Heart right ventricle (tissue), 16 donors: ENCODE measurements around the gene CAPN5. TPM values are rescaled to one million over a fixed set of nuclear protein-coding genes. Genes with fewer than 3 reads are reported as not detected.
"Not testable (repeated sequence)": the region's sequence is repeated elsewhere in the genome, so short reads cannot be mapped to it uniquely, and the experiment has no call there.

ENCODE experiments used
- ATAC-seq, 8 donors: fragments of 200-7000 bp; cut with Tn5 transposase; one replicate each; pipeline ENCODE4 v1.9.1; 2020; ENCODE audit warnings: mild to moderate bottlenecking in 8 of 8, moderate library complexity in 8 of 8, moderate number of reproducible peaks in 1 of 8
- DNase-seq, 2 donors: peaks; one replicate each; pipeline ENCODE4 v3.0.0-alpha.2; 2020
- H3K27ac ChIP-seq, 10 donors: fragments of 200-600 bp; sonication (generic) in 2 of 10; one replicate each; pipeline versions ENCODE4 v1.5.0 to v1.8.0; 2020 to 2022; ENCODE audit warnings: mild to moderate bottlenecking in 3 of 10
- H3K27me3 ChIP-seq, 7 donors: fragments of 200-600 bp; one replicate each; pipeline ENCODE4 v1.8.0; 2021 to 2022; ENCODE audit warnings: mild to moderate bottlenecking in 2 of 7
- H3K36me3 ChIP-seq, 9 donors: fragments of 200-600 bp; sonication (generic) in 1 of 9; one replicate each; pipeline versions ENCODE4 v1.5.0 to v1.8.0; 2020 to 2022; ENCODE audit warnings: mild to moderate bottlenecking in 2 of 9
- H3K4me1 ChIP-seq, 9 donors: fragments of 200-600 bp; sonication (generic) in 1 of 9; one replicate each; pipeline versions ENCODE4 v1.5.0 to v1.8.0; 2020 to 2022; ENCODE audit warnings: mild to moderate bottlenecking in 4 of 9
- H3K4me3 ChIP-seq, 10 donors: fragments of 200-600 bp; sonication (generic) in 2 of 10; one replicate each; pipeline versions ENCODE4 v1.5.0 to v1.8.0; 2020 to 2022; ENCODE audit warnings: mild to moderate bottlenecking in 7 of 10, moderate library complexity in 2 of 10
- H3K9me3 ChIP-seq, 11 donors: fragments of 200-600 bp in 10 of 11; sonication (generic) in 2 of 11; one replicate each; pipeline versions ENCODE4 v1.5.0 to v1.8.0; 2013 to 2022; ENCODE audit warnings: mild to moderate bottlenecking in 2 of 11, control low read depth in 1 of 11, moderate library complexity in 1 of 11
- CTCF ChIP-seq, 9 donors: fragments of 200-600 bp; sonication (generic) in 2 of 9; IDR thresholded peaks; one replicate each; pipeline versions ENCODE4 v1.5.0 to v1.8.0; 2021 to 2022; ENCODE audit warnings: antibody characterized with exemption in 9 of 9, mild to moderate bottlenecking in 5 of 9, moderate library complexity in 1 of 9
- WGBS, 2 donors: extraction: QIAGEN DNeasy Blood & Tissue Kit; methylation state at CpG; one replicate each; pipeline ENCODE4 v1.1.7; 2013; ENCODE audit warnings: inconsistent platforms in 1 of 2; 5-methylcytosine and 5-hydroxymethylcytosine counted together
- intact Hi-C, 10 donors: fragments of 100-400 bp; cut with DNase I; formaldehyde crosslinking; loops; one replicate each; pipeline versions ENCODE4 v1.11.1 to v1.14.2; 2022
- polyA plus RNA-seq, 2 donors: library from polyadenylated mRNA; stranded (reverse); fragments of 200-250 nt; gene quantifications; one replicate each; pipeline ENCODE4 v1.2.3, GENCODE V29; 2013
- total RNA-seq, 10 donors: library from RNA; stranded (reverse); fragmentation: NEBNext Ultra II Directional in 3 of 10; extraction: Animal tissue kit (Norgen Biotek cat#: 25700) in 3 of 10; gene quantifications; one replicate each; pipeline versions ENCODE4 v1.2.1 to v1.2.4, GENCODE V29; 2021 to 2023
- donor health status: Arrhythmogenic right ventricular cardiomyopathy.
- donor health status: ischemic (EF 13 %, LVEDD 7.1; RV severe dilation, severe dysfunction).
- donor health status: healthy with polysubstance abuse.
- donor health status: DM: no; HTN: yes; CAD: no.
- donor health status: DM: no; HTN: no; CAD: no.
- donor health status: ischemic (EF 25% LVEDD 6.9; RV normal size, moderate dysfunction).
- donor health status: ischemic (EF 25% LVEDD 5.7; RV mildly dilated, moderate dysfunction).
- donor health status: healthy.
- donor health status: DM: yes; HTN: yes; CAD: no.
- donor health status: Ischemic cardiomyopathy.
- donor health status: ischemic (EF 35%, LVEDD 5.7; RV mildly dilated, moderate dysfunction).
- donor health status: nonischemic (EF 11% LVEDD 7.7; RV severe dilation, severe dysfunction).
- donor health status: DM: yes; HTN: yes; CAD: no.
- donor health status: PGD.
- donor health status: ischemic (EF 29% LVEDD 5.4; RV normal size, mild dysfunction).
- donor health status: nonischemic (EF 23%, LVEDD 6.1; RV moderate dilation, normal function).

The CAPN5 gene
- total and polyA plus RNA-seq, 12 donors: 1.8 to 3.6 (median 2.6) TPM

GRCh38 chr11:77047007-77047927 lies 19.5 kb upstream of the CAPN5 start:
- TF ChIP-seq CTCF (IDR thresholded peaks at IDR 0.05): peak; percentile 66 to 83 (median 75)
- Histone ChIP-seq H3K4me3 (peak overlapping the region in 8 of 10 donors; percentile 28 to 52 (median 42)), H3K36me3 (no peaks in the 10 kb centered on the region), H3K27ac (peak overlapping the region in 2 of 10 donors; percentile 8 to 37), H3K27me3 (peaks cover 0 to 35% (median 32%) of the 10 kb centered on the region in 7 donors), H3K4me1 (peaks cover 0 to 16% (median 6%) of the 10 kb centered on the region in 9 donors), H3K9me3 (no peaks in the 10 kb centered on the region)
- peak; percentile 84 to 97 (median 93) for ATAC-seq
- DNase-seq: peak in 1 of 2 donors; percentile 91
- intact Hi-C loops: loop anchor here (1.0 to 10.0 kb wide), 9 partner anchors 40 to 498 kb away; partner anchors contain the start of gene MYO7A (in 1 of the 10)
- 11 to 15% methylated on average over 15 of the region's 15 CpGs for WGBS, 2 donors

GRCh38 chr11:77047928-77048446 lies 18.8 kb upstream of the CAPN5 start:
- H3K27ac ChIP-seq, H3K4me3 ChIP-seq, DNase-seq, H3K9me3 ChIP-seq, H3K36me3 ChIP-seq: not testable (repeated sequence)
- TF ChIP-seq CTCF (IDR thresholded peaks at IDR 0.05): peak in 2 of 9 donors; percentile 7 to 19
- peak in 2 of 8 donors; percentile 5 to 20 for ATAC-seq
- intact Hi-C loops: loop anchor here (1.0 to 10.0 kb wide), 9 partner anchors 39 to 497 kb away; partner anchors contain the start of gene MYO7A (in 1 of the 10)
- peaks cover 0 to 16% (median 6%) of the 10 kb centered on the region in 9 donors for H3K4me1 ChIP-seq
- peaks cover 0 to 30% (median 26%) of the 10 kb centered on the region in 7 donors for H3K27me3 ChIP-seq
- WGBS, 2 donors: 70 to 77% methylated on average over 7 of the region's 7 CpGs

- WGBS, 2 donors: 80 to 85% methylated on average over 6 of the region's 6 CpGs
- ATAC-seq (peak in 1 of 8 donors; percentile 14), DNase-seq (no peak)
- no peak for TF ChIP-seq CTCF (IDR thresholded peaks at IDR 0.05)
- no peak overlapping the region for H3K27ac ChIP-seq
- intact Hi-C loops: loop anchor here in 9 of 10 donors (2.0 to 10.0 kb wide), 7 partner anchors 38 to 496 kb away; partner anchors contain the start of gene MYO7A (in 1 of the 9)
- peaks cover 0 to 16% (median 6%) of the 10 kb centered on the region in 9 donors for H3K4me1 ChIP-seq
- H3K36me3 ChIP-seq: no peaks in the 10 kb centered on the region
- H3K9me3 ChIP-seq: no peaks in the 10 kb centered on the region
- H3K4me3 ChIP-seq: no peak overlapping the region
- peaks cover 0 to 24% (median 23%) of the 10 kb centered on the region in 7 donors for H3K27me3 ChIP-seq
These were observed 17.7 kb upstream of the CAPN5 start for GRCh38 chr11:77049026-77049425.

GRCh38 chr11:77051511-77051910 lies 15.3 kb upstream of the CAPN5 start:
- intact Hi-C loops: loop anchor here in 1 of 10 donors (10.0 kb wide), 1 partner anchor 133 kb away; no protein-coding TSS in a partner anchor
- WGBS, 2 donors: 87 to 91% methylated on average over 3 of the region's 3 CpGs
- H3K27ac ChIP-seq: no peak overlapping the region

More at GRCh38 chr11:77051511-77051910, 15.3 kb upstream of the CAPN5 start:
- no peak overlapping the region for H3K4me3 ChIP-seq
- H3K9me3 ChIP-seq: peaks cover 0 to 12% (median 5%) of the 10 kb centered on the region in 11 donors
- no peaks in the 10 kb centered on the region for H3K36me3 ChIP-seq
- no peak for DNase-seq
- H3K4me1 ChIP-seq: peaks cover 0 to 8% (median 5%) of the 10 kb centered on the region in 9 donors
- ATAC-seq: no peak
- no peaks in the 10 kb centered on the region for H3K27me3 ChIP-seq
- TF ChIP-seq CTCF (IDR thresholded peaks at IDR 0.05): no peak
